Retinal pigment epithelial cell (primary cell): ENCODE results near the gene ZNF804A.

ENCODE experiments used
- DNase-seq: peaks from one replicate; pipeline ENCODE4 v3.0.0-alpha.2; 2010; ENCODE audit warnings: low read depth
- H3K4me3 ChIP-seq: 2 replicates; pipeline ENCODE4 v1.5.1; 2011; ENCODE audit warnings: mild to moderate bottlenecking, low read length, control low read depth, moderate library complexity
- CTCF ChIP-seq: conservative IDR thresholded peaks from 2 replicates; pipeline ENCODE4 v1.5.1; 2011; ENCODE audit warnings: low read depth, low read length, control low read depth, inconsistent platforms

Gene ZNF804A

DNA sequence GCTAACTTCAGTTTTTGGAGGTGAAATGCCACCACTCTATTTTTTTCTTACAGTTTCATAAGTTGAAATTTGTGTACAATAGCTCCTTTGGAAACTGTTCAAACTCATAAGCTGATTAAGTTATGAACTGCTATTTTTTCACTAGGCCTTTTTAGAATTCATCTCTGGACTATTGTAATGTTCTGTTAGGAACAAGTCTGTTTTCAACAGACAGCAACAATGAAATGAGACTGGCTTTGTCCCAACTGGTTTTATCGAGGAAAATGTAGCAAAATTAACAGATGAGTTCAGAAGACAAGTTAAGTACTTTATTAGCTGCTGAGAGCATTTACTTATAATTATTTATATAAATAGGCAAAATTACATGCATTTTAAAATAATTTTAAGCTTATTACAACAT is 310.6 kb downstream of the ZNF804A start:
- no peak for TF ChIP-seq CTCF
- DNase-seq = peak; percentile 41

DNA sequence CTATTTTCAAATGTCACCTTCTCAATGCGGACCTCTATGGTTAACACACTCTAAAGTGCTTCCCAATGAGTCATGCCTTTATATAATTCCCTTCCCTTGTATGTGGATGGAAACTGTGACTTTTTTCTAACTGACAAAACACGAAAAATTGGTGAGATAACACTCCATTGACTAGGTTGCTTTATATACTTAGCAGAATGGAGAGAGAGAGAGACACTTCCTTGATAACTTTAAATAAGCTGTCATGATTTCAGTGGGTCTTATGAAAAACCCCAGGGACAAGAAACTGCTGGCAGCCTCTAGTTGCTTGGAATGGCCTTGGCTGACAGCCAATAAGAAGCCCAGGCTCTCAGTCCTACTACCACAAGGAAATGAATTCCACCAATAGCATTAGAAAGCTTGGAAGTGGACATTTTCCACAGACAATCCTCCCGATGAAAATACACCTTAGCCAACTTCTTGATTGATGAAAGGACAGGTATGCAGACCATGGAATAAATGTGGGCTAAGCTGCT is 322.2 kb downstream of the ZNF804A start:
- no peak for DNase-seq
- no peak for TF ChIP-seq CTCF
- H3K4me3 ChIP-seq = no peak overlapping the region

More for the DNA sequence above, 310.6 kb downstream of the ZNF804A start:
- no peak overlapping the region for H3K4me3 ChIP-seq

DNA sequence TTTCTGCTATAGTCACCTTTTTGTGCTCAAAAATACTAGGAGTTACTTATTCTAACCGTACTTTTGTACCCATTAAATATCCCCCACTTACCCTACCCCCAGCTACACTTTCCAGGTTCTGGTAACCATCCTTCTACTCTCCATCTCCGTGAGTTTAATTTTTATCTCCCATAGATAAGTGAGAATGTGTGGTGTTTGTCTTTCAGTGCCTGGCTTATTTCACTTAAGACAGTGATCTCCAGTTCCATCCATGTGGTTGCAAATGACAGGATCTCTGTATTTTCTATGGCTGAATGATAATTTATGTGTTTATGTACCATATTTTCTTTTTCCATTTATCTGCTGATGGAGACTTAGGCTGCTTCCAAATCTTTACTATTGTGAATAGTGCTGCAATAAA is 323.3 kb downstream of the ZNF804A start:
- H3K4me3 ChIP-seq = no peak overlapping the region

GRCh38 chr2:184923751-184924150 is 325.4 kb downstream of the ZNF804A start:
- H3K4me3 ChIP-seq = no peak overlapping the region
- TF ChIP-seq CTCF = no peak
- no peak for DNase-seq

More for the DNA sequence above, 323.3 kb downstream of the ZNF804A start:
- TF ChIP-seq CTCF = no peak
- no peak for DNase-seq

- TF ChIP-seq CTCF = no peak
- no peak for DNase-seq
- no peak overlapping the region for H3K4me3 ChIP-seq
These were observed 328.7 kb downstream of the ZNF804A start for GRCh38 chr2:184927040-184927439.

DNA sequence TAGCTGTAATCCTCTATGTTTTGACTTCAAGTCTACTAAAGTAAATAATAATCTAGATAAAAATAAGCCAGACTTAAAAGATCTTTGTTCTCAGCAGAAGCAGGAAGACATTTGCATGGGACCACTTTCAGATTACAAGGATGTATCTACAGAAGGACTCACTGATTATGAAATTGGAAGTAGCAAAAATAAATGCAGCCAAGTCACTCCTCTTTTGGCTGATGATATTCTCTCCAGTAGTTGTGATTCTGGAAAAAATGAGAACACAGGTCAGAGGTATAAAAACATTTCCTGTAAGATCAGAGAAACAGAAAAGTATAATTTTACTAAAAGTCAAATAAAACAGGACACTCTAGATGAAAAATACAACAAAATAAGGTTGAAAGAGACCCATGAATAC is 338.4 kb downstream of the ZNF804A start:
- no peak for TF ChIP-seq CTCF
- no peak overlapping the region for H3K4me3 ChIP-seq
- DNase-seq = no peak

DNA sequence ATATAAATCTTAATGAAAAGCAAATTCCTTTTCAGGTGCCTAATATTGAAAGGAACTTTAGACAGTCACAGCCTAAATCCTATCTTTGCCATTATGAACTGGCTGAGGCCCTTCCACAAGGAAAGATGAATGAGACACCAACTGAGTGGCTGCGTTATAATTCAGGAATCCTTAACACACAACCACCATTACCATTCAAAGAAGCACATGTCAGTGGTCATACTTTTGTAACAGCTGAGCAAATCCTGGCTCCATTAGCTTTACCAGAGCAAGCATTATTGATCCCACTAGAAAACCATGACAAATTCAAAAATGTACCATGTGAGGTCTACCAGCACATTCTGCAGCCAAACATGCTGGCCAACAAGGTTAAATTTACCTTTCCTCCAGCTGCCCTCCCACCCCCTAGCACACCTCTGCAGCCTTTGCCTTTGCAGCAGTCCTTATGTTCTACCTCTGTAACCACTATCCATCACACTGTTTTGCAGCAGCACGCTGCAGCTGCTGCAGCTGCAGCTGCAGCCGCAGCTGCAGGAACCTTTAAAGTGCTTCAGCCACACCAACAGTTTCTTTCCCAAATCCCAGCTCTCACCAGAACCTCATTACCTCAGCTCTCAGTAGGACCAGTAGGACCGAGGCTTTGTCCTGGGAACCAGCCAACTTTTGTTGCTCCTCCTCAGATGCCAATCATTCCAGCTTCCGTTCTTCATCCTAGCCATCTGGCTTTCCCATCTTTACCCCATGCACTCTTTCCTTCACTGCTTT is 340.1 kb downstream of the ZNF804A start:
- no peak overlapping the region for H3K4me3 ChIP-seq
- no peak for TF ChIP-seq CTCF
- DNase-seq = no peak
